Right atrium auricular region (tissue), 2 donors: ENCODE data around the gene SRP14. TPM values are rescaled to one million over a fixed set of nuclear protein-coding genes. Genes with fewer than 3 reads are reported as not detected.

Experiments
- DNase-seq: peaks from one replicate; pipeline ENCODE4 v3.0.0-alpha.2; 2019; ENCODE audit warnings: low spot score
- H3K27ac ChIP-seq, 2 donors: fragments of 200-600 bp; sonication (generic); 1 replicate in 1 of 2; 2 replicates in 1 of 2; pipeline ENCODE4 v1.5.1; 2016 to 2019
- H3K27me3 ChIP-seq, 2 donors: fragments of 200-600 bp; sonication (generic); one replicate each; pipeline versions ENCODE4 v1.5.1 to v1.6.0; 2017 to 2019
- H3K36me3 ChIP-seq: fragments of 200-600 bp; sonication (generic); one replicate; pipeline ENCODE4 v1.5.1; 2016
- H3K4me1 ChIP-seq, 2 donors: fragments of 200-600 bp; sonication (generic); one replicate each; pipeline versions ENCODE4 v1.5.1 to v1.6.0; 2017 to 2019
- H3K4me3 ChIP-seq, 2 donors: fragments of 200-600 bp; sonication (generic); 1 replicate in 1 of 2; 2 replicates in 1 of 2; pipeline ENCODE4 v1.5.1; 2017 to 2019; ENCODE audit warnings: mild to moderate bottlenecking in 1 of 2, moderate library complexity in 1 of 2
- H3K9me3 ChIP-seq, 2 donors: fragments of 200-600 bp; sonication (generic); one replicate each; pipeline ENCODE4 v1.5.1; 2019
- total RNA-seq, 2 donors: library from RNA; depleted of rRNA; stranded (reverse); fragments of >200 nt; gene quantifications; one replicate each; pipeline ENCODE4 v1.1.0, GENCODE V29; 2016
- TF ChIP-seq, protein P1 (sequence below), 2 donors: fragments of 200-600 bp; sonication (generic); IDR thresholded peaks; one replicate each; pipeline ENCODE4 v1.5.1; 2019; ENCODE audit warnings: antibody characterized with exemption in 2 of 2

The SRP14 gene
- total RNA-seq, 2 donors from 2014 or later, result 255 to 283 TPM

DNA sequence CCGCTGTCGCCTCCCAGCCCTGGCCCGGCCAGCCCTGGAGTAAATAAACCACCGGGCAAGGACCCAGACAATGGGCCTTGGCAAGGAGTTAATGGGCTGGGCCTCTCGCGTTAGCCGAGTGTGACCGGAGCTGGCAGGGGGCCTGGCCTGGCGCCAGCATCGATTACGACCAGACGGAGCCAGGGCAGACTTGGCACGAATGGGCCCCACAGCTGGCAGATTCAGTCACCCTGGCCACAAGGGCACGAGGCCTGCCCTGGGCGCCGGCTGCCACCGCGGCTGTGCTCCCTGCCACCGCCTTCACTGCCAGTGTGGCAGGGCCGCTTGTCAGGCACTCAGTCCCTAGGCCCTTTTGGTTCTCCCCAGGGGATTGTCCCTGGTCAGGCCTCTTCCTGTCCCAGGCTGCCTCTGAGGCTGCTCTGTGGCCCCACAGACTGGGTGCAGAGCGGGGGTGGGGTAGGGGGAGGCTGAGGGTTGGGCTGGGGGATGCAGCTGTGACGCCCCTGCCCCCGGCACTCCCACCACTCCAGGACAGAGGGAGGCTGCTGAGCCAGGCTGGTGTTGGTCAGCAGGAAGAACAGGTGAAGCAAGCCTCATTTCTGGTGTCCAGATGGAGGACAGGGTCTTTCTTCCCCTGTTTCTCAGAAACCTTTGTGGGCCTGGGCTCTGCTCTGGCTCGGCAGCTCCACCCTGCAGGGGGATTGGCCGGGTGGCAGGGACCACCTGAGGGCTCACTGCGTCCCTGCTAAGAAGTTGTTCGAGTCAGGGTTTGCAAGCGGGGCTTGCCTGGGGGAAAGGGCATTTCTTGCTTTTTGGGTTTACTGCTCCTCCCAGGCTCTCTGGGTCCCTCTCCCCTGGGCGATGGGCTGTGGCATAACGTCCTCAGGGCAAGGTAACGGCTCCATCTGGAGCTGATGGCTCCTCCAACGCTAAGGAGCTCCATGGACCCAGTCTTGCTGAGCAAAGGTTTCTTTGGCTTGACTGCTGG lies 30.5 kb upstream of the SRP14 start:
- Histone ChIP-seq H3K4me3 (no peak overlapping the region), H3K27ac (peak overlapping the region; percentile 58 to 80)
- peak; percentile 82 for DNase-seq

DNA sequence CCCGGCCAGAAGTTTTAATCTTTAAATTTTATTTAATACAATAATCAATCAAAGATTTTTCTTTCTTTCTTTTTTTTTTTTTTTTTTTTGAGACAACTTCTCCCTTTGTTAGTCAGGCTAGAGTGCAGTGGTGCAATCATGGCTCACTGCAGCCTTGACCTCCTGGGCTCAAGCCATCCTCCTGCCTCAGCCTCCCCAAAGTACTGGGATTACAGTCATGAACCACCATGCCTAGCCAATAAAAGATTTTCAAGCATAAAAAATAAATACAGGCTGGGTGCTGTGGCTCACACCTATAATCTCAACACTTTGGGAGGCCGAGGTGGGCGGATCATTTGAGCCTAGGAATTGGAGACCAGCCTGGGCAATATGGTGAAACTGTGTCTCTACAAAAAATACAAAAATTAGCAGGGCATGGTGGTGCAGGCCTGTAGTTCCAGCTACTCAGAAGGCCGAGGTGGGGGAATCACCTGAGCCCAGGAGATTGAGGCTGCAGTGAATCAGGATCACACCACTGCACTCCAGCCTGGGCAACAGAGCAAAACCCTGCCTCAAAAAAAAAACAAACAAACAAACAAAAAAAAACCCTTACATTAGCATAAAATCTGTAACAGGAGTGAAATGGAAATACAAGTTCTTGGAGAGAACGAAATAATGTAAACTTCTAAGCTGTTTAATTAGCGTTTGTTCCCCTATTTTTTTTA lies 29.1 kb upstream of the SRP14 start:
- peaks cover 0 to 34% of the 10 kb centered on the region in 2 donors for H3K4me1 ChIP-seq
- no peaks in the 10 kb centered on the region for H3K9me3 ChIP-seq
- no peak for DNase-seq
- H3K27me3 ChIP-seq, result no peaks in the 10 kb centered on the region
- TF ChIP-seq, protein P1, sequence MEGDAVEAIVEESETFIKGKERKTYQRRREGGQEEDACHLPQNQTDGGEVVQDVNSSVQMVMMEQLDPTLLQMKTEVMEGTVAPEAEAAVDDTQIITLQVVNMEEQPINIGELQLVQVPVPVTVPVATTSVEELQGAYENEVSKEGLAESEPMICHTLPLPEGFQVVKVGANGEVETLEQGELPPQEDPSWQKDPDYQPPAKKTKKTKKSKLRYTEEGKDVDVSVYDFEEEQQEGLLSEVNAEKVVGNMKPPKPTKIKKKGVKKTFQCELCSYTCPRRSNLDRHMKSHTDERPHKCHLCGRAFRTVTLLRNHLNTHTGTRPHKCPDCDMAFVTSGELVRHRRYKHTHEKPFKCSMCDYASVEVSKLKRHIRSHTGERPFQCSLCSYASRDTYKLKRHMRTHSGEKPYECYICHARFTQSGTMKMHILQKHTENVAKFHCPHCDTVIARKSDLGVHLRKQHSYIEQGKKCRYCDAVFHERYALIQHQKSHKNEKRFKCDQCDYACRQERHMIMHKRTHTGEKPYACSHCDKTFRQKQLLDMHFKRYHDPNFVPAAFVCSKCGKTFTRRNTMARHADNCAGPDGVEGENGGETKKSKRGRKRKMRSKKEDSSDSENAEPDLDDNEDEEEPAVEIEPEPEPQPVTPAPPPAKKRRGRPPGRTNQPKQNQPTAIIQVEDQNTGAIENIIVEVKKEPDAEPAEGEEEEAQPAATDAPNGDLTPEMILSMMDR (IDR thresholded peaks at IDR 0.05), result no peak
- no peak overlapping the region for H3K27ac ChIP-seq
- no peak overlapping the region for H3K4me3 ChIP-seq
- no peaks in the 10 kb centered on the region for H3K36me3 ChIP-seq

More for the DNA sequence above, 30.5 kb upstream of the SRP14 start:
- no peaks in the 10 kb centered on the region for H3K9me3 ChIP-seq
- no peaks in the 10 kb centered on the region for H3K27me3 ChIP-seq
- H3K36me3 ChIP-seq, result no peaks in the 10 kb centered on the region
- peaks cover 0 to 23% of the 10 kb centered on the region in 2 donors for H3K4me1 ChIP-seq
- TF ChIP-seq, protein P1 (IDR thresholded peaks at IDR 0.05), result peak in 1 of 2 donors; percentile 10

DNA sequence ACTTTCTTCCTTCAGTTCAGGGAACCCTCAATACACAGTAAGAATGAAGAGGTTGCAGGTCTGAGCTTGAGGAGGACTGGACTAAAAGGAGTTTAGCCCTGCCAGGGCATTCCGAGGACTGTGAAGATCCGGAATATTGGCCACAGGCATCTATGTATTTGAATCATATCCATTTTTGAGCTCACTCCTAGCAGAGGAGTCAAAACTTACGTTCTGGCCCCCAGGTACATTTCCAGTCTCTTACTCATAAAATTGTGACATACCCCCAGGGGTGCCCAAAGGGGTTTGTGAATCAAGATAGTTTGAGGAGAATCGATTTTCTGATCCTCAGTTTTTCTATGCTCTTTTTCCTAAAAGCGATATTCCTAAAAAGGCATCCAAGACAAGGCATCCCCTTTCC lies 27.6 kb upstream of the SRP14 start:
- no peaks in the 10 kb centered on the region for H3K36me3 ChIP-seq
- no peaks in the 10 kb centered on the region for H3K27me3 ChIP-seq
- H3K4me3 ChIP-seq, result no peak overlapping the region
- no peaks in the 10 kb centered on the region for H3K9me3 ChIP-seq
- H3K4me1 ChIP-seq, result peaks cover 0 to 34% of the 10 kb centered on the region in 2 donors
- no peak for DNase-seq
- no peak overlapping the region for H3K27ac ChIP-seq
- TF ChIP-seq, protein P1 (IDR thresholded peaks at IDR 0.05), result no peak

DNA sequence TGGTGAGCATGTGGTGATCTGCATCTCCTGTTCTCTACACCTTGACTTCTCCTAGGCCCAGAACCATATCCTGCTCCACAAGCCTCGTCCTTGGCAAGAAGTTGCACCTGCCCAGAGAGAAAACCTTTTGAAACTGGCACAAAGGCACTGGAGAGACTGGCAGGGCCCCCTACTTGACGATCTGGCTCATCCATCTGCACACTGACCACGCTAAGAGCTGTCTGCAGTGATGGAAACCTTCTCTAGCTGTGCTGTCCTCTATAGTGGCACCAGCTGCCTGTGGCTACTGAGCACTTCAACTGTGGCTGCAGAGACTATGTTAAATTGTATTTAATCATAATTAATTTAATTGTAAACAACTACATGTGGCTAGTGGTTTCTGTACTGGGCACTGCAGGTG lies 26.2 kb upstream of the SRP14 start:
- TF ChIP-seq, protein P1 (IDR thresholded peaks at IDR 0.05), result no peak
- no peaks in the 10 kb centered on the region for H3K27me3 ChIP-seq

DNA sequence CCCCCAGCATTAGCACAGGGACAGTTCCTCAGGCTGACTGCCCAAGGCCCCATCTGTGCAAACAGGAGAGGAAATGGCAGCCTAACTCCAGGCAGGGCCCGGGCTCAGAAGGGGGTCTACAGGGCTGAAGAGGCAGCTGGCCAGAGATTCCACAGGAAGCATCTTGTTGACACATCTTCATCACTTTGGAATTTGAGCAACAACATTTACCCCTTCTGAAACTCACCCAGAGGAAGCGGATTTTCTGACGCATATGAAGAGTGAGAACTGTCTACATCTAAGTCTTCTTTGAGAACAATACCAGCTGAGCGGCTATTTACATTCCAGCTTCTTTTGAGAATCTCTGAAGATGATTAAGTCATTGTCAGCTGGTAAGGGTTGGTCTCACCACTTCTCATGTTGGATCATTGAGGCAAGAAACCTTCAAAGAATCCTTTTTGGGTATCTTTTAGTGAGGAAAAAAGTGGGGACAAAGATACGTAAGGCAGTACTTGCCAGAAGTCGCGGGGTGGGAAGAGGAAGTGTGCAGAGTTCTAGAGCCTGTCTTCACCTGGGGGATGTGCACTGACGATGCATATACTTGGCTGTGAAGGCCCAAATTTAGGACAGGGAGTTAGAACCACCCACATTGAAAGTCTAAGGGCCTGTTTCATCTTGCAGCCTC lies 25.4 kb upstream of the SRP14 start:
- TF ChIP-seq, protein P1 (IDR thresholded peaks at IDR 0.05), result no peak
- no peaks in the 10 kb centered on the region for H3K9me3 ChIP-seq
- H3K4me3 ChIP-seq, result no peak overlapping the region
- no peak overlapping the region for H3K27ac ChIP-seq
- no peaks in the 10 kb centered on the region for H3K27me3 ChIP-seq
- H3K36me3 ChIP-seq, result no peaks in the 10 kb centered on the region
- H3K4me1 ChIP-seq, result peaks cover 0 to 25% of the 10 kb centered on the region in 2 donors
- DNase-seq, result no peak

More for the DNA sequence above, 26.2 kb upstream of the SRP14 start:
- Histone ChIP-seq H3K36me3 (no peaks in the 10 kb centered on the region), H3K4me1 (peaks cover 0 to 33% of the 10 kb centered on the region in 2 donors), H3K9me3 (no peaks in the 10 kb centered on the region), H3K4me3 (no peak overlapping the region), H3K27ac (no peak overlapping the region)
- no peak for DNase-seq
